Activated CD8-positive, alpha-beta T cell treated with anti-CD3 and anti-CD28 coated beads for 36 hours (primary cell): ENCODE data around the gene SRRM3. TPM values are rescaled to one million over a fixed set of nuclear protein-coding genes. Genes with fewer than 3 reads are reported as not detected.
"Not testable (repeated sequence)": the region's sequence is repeated elsewhere in the genome, so short reads cannot be mapped to it uniquely, and the experiment has no call there.

ENCODE experiments used
- ATAC-seq: fragments of 200-7000 bp; cut with Tn5 transposase; one replicate; pipeline ENCODE4 v1.10.0; 2021; ENCODE audit warnings: mild to moderate bottlenecking, moderate library complexity
- CTCF ChIA-PET: fragments of 350-600 bp; sonication (Branson Sonifier 250); formaldehyde crosslinking; loops from one replicate; lab custom pipeline; 2021; ENCODE audit warnings: antibody characterized with exemption; lab: Charles Lee
- POLR2A ChIA-PET: fragments of 350-600 bp; sonication (Branson Sonifier 250); formaldehyde crosslinking; loops from one replicate; lab custom pipeline; 2021; ENCODE audit warnings: antibody characterized with exemption; lab: Charles Lee
- DNase-seq: peaks from one replicate; pipeline ENCODE4 v3.0.0-alpha.2; 2020
- H3K27ac Mint-ChIP-seq: one replicate; pipeline ENCODE4 v1.8.0; 2021; ENCODE audit warnings: mild to moderate bottlenecking, mixed read lengths
- H3K27me3 Mint-ChIP-seq: one replicate; pipeline ENCODE4 v1.8.0; 2021; ENCODE audit warnings: mixed read lengths
- H3K36me3 Mint-ChIP-seq: one replicate; pipeline ENCODE4 v1.8.0; 2021; ENCODE audit warnings: low read depth, mixed read lengths
- H3K4me1 Mint-ChIP-seq: one replicate; pipeline ENCODE4 v1.8.0; 2021; ENCODE audit warnings: low read depth, mixed read lengths
- H3K4me3 Mint-ChIP-seq: one replicate; pipeline ENCODE4 v1.8.0; 2021; ENCODE audit warnings: mild to moderate bottlenecking, moderate library complexity, mixed read lengths
- H3K9me3 Mint-ChIP-seq: one replicate; pipeline ENCODE4 v1.8.0; 2021; ENCODE audit warnings: mixed read lengths
- CTCF ChIP-seq: fragments of 200-600 bp; IDR thresholded peaks from one replicate; pipeline ENCODE4 v1.8.0; 2022; ENCODE audit warnings: antibody characterized with exemption, mild to moderate bottlenecking
- intact Hi-C: fragments of 100-400 bp; cut with micrococcal nuclease; formaldehyde crosslinking; loops from one replicate; pipeline ENCODE4 v1.10.0; 2022
- total RNA-seq, 2 experiments: library from RNA; stranded (reverse); gene quantifications; one replicate each; pipeline ENCODE4 v1.2.3, GENCODE V29; 2021

SRRM3 gene
- not detected for total RNA-seq

GRCh38 chr7:76201732-76202665, at the start of gene SRRM3:
SRRM3 (plus strand) TSS chr7:76201896; CDS start chr7:76235067, 33,171 bp downstream.
- peak; percentile 84 for DNase-seq
- intact Hi-C loops, result no loop called here
- ChIA-PET POLR2A (no interaction called here), CTCF (interaction anchor here (0.6 to 2.0 kb wide), 9 partner anchors 17 to 1138 kb away, joined by 3 to 8 read pairs (median 3); no protein-coding TSS in a partner anchor)
- peak; percentile 73 for TF ChIP-seq CTCF
- Mint-ChIP-seq H3K9me3 (no peaks in the 10 kb centered on the region), H3K27ac (no peak within 1 kb of the TSS), H3K4me3 (no peak within 1 kb of the TSS), H3K27me3 (peaks cover 23% of the 10 kb centered on the region), H3K36me3 (no peaks in the 10 kb centered on the region), H3K4me1 (no peaks in the 10 kb centered on the region)
- peak; percentile 99 for ATAC-seq

- Mint-ChIP-seq H3K36me3 (no peaks in the 10 kb centered on the region), H3K27me3 (no peaks in the 10 kb centered on the region), H3K4me1 (peaks cover 12% of the 10 kb centered on the region), H3K9me3 (no peaks in the 10 kb centered on the region), H3K4me3 (no peak overlapping the region), H3K27ac (no peak overlapping the region)
- intact Hi-C loops, result no loop called here
- ATAC-seq (no peak), DNase-seq (no peak)
- ChIA-PET POLR2A (no interaction called here), CTCF (no interaction called here)
- TF ChIP-seq CTCF, result no peak
Measured at GRCh38 chr7:76151932-76152331, 49.8 kb upstream of the SRRM3 start.

- intact Hi-C loops, H3K27ac Mint-ChIP-seq, H3K27me3 Mint-ChIP-seq, H3K4me3 Mint-ChIP-seq, H3K9me3 Mint-ChIP-seq, H3K36me3 Mint-ChIP-seq, ATAC-seq: not testable (repeated sequence)
- ChIA-PET POLR2A (interaction anchor here (0.6 to 1.2 kb wide), 2 partner anchors 23 to 202 kb away, joined by 3 read pairs; no protein-coding TSS in a partner anchor), CTCF (interaction anchor here (1.8 kb wide), 1 partner anchor 161 kb away, joined by 6 read pairs; no protein-coding TSS in a partner anchor)
- H3K4me1 Mint-ChIP-seq, result peaks cover 12% of the 10 kb centered on the region
- DNase-seq, result peak; percentile 27
Measured at GRCh38 chr7:76153571-76154230, 48.0 kb upstream of the SRRM3 start.

GRCh38 chr7:76155938-76156337, 45.8 kb upstream of the SRRM3 start:
- intact Hi-C loops, result no loop called here
- no peak for ATAC-seq
- Mint-ChIP-seq H3K4me1 (peaks cover 12% of the 10 kb centered on the region), H3K27ac (no peak overlapping the region), H3K27me3 (no peaks in the 10 kb centered on the region), H3K36me3 (no peaks in the 10 kb centered on the region), H3K9me3 (no peaks in the 10 kb centered on the region), H3K4me3 (no peak overlapping the region)
- DNase-seq, result no peak
- ChIA-PET CTCF (interaction anchor here (1.6 kb wide), 1 partner anchor 107 kb away, joined by 3 read pairs; no protein-coding TSS in a partner anchor), POLR2A (no interaction called here)
- no peak for TF ChIP-seq CTCF

GRCh38 chr7:76156992-76157685, 44.6 kb upstream of the SRRM3 start:
- DNase-seq, H3K27me3 Mint-ChIP-seq, H3K36me3 Mint-ChIP-seq, POLR2A ChIA-PET, intact Hi-C loops, H3K27ac Mint-ChIP-seq, H3K4me3 Mint-ChIP-seq, H3K9me3 Mint-ChIP-seq, ATAC-seq: not testable (repeated sequence)
- peaks cover 12% of the 10 kb centered on the region for H3K4me1 Mint-ChIP-seq
- CTCF ChIA-PET, result interaction anchor here (1.6 kb wide), 1 partner anchor 106 kb away, joined by 3 read pairs; no protein-coding TSS in a partner anchor

- H3K4me1 Mint-ChIP-seq, ATAC-seq, H3K27me3 Mint-ChIP-seq, H3K27ac Mint-ChIP-seq, CTCF ChIA-PET, intact Hi-C loops, H3K36me3 Mint-ChIP-seq, POLR2A ChIA-PET, H3K9me3 Mint-ChIP-seq, DNase-seq, H3K4me3 Mint-ChIP-seq: not testable (repeated sequence)
Measured at GRCh38 chr7:76158416-76158815, 43.3 kb upstream of the SRRM3 start.

- POLR2A ChIA-PET, H3K4me3 Mint-ChIP-seq, H3K27ac Mint-ChIP-seq, H3K9me3 Mint-ChIP-seq, CTCF ChIA-PET, DNase-seq, H3K4me1 Mint-ChIP-seq, H3K36me3 Mint-ChIP-seq, intact Hi-C loops, H3K27me3 Mint-ChIP-seq, ATAC-seq: not testable (repeated sequence)
Measured at GRCh38 chr7:76162416-76163170, 39.1 kb upstream of the SRRM3 start.

GRCh38 chr7:76163812-76164211, 37.9 kb upstream of the SRRM3 start:
- H3K4me3 Mint-ChIP-seq, ATAC-seq, H3K4me1 Mint-ChIP-seq, H3K27me3 Mint-ChIP-seq, POLR2A ChIA-PET, H3K27ac Mint-ChIP-seq, DNase-seq, H3K9me3 Mint-ChIP-seq, CTCF ChIA-PET, H3K36me3 Mint-ChIP-seq, intact Hi-C loops: not testable (repeated sequence)
